ENCODE measurements around the gene GDF15.

GDF15 gene

DNA sequence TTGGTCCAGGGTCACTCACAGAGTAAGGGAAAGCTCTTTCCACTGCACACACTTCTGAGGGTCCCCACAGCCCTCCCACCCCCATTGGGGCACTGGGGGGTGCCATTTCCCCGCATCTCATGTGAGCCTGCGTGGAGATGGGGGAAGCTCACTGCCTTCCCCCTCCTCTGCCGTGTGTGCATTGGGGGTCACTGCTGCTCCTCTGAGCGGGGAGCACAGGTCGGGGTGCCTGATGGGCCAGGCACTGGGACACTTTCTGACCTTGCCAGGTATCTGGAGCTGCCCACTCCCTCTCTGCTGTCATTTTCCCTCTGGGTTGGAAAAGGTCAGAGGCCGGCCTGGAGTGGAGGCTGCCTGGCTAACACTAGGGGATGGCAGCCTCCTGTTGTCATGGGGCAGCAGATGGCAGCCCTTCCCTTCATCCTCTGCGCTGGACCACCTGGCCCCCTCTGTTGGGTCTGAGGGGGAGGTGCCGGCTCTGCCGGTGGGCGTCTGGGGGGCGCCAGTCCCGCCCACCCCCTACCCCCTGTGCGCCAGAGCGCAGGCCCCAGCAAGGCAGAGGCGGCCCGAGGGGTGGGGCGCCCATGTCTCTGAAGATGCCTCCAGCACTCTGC lies 42.3 kb downstream of the GDF15 start:
- Mint-ChIP-seq H3K27me3 (no peaks in the 10 kb centered on the region), H3K4me1 (peaks cover 43% of the 10 kb centered on the region), H3K9me3 (no peaks in the 10 kb centered on the region), H3K4me3 (peak overlapping the region; percentile 66), H3K36me3 (no peaks in the 10 kb centered on the region), H3K27ac (peak overlapping the region; percentile 66)
- ATAC-seq, result no peak

GRCh38 chr19:18428787-18429674 lies 43.1 kb downstream of the GDF15 start:
- Mint-ChIP-seq H3K4me3 (peak overlapping the region; percentile 66), H3K27ac (peak overlapping the region; percentile 66)
- peak; percentile 83 for ATAC-seq

DNA sequence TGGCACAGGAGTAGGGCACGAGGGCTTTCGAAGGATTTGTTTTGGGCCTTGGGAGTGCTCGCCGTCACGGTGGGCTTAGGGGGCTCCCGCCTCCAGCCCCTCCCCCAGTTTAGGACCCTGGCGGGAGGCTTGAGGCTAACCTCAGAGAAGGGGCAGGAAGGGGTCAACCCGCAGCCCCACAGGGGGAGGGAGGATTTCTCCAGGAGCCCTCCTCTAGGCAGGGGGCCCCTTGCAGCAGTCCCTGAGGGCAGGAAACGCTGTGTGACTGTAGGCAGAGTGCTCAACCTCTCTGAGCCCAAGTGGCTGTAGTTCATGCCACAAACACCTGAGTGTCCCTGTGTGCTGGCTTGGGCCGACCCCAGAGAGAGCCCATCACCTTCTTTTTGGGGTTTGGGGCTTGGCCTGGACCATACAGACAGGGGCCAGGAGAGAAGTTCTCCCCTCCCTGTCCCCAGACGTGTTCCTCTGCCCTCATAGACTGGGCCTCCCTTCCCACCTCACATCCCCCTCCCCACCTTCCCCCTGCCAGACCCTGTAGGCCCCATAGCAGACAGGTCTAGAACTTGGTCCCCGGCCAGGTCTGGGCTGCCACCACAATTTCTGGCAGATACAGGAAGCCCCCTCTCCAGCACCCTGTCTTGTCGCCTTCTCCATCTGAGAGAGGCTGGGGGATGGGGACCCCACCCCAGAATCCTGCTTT lies 43.9 kb downstream of the GDF15 start:
- H3K4me1 Mint-ChIP-seq, result peaks cover 43% of the 10 kb centered on the region
- peak overlapping the region; percentile 66 for H3K27ac Mint-ChIP-seq
- no peaks in the 10 kb centered on the region for H3K9me3 Mint-ChIP-seq
- no peak for ATAC-seq
- no peaks in the 10 kb centered on the region for H3K36me3 Mint-ChIP-seq
- H3K4me3 Mint-ChIP-seq, result peak overlapping the region; percentile 46
- no peaks in the 10 kb centered on the region for H3K27me3 Mint-ChIP-seq

More at GRCh38 chr19:18428787-18429674, 43.1 kb downstream of the GDF15 start:
- no peaks in the 10 kb centered on the region for H3K36me3 Mint-ChIP-seq
- peaks cover 41% of the 10 kb centered on the region for H3K4me1 Mint-ChIP-seq
- no peaks in the 10 kb centered on the region for H3K9me3 Mint-ChIP-seq
- no peaks in the 10 kb centered on the region for H3K27me3 Mint-ChIP-seq

DNA sequence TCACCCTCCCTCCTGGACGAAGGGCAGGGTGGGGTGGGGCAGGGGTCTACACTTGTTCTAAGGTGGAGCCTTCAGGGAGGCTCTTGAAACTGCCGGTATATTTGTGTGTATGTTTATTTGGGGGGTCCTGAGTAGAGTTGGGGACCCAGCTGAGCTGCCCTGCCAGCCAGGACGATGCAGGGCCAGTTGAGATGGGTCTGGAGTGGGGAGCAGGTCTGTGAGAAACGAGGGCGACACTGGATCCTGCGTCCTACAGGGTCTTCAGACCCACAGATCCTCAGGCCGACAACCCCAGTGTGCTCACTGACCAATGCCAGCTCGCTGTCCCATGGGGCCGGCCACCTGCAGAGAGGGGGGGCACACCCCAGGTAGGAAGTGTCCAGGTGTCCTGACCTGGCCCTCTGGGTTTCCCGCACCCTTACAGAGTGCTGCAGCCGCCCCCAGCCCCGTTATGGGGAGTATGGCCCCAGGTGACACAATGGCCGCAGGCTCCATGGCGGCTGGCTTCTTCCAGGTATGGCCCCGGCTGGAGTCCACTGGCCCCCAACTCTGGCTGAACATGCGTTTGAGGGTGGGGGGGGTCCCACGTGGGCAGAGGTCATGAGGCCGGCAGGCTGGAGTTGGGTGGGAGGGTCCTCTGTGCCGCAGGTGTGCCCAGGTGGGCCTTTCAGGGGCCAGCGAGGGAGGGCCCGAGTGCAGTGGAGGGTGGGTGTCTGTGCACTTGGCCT lies 44.6 kb downstream of the GDF15 start:
- H3K4me3 Mint-ChIP-seq, result peak overlapping the region; percentile 16
- no peaks in the 10 kb centered on the region for H3K36me3 Mint-ChIP-seq
- no peaks in the 10 kb centered on the region for H3K27me3 Mint-ChIP-seq
- ATAC-seq, result no peak
- peaks cover 44% of the 10 kb centered on the region for H3K4me1 Mint-ChIP-seq
- H3K27ac Mint-ChIP-seq, result no peak overlapping the region
- no peaks in the 10 kb centered on the region for H3K9me3 Mint-ChIP-seq

GRCh38 chr19:18431351-18432197 lies 45.6 kb downstream of the GDF15 start:
- ATAC-seq, result no peak
- H3K36me3 Mint-ChIP-seq, result no peaks in the 10 kb centered on the region
- no peaks in the 10 kb centered on the region for H3K9me3 Mint-ChIP-seq
- H3K4me3 Mint-ChIP-seq, result no peak overlapping the region
- peaks cover 48% of the 10 kb centered on the region for H3K4me1 Mint-ChIP-seq
- H3K27ac Mint-ChIP-seq, result no peak overlapping the region
- H3K27me3 Mint-ChIP-seq, result no peaks in the 10 kb centered on the region

DNA sequence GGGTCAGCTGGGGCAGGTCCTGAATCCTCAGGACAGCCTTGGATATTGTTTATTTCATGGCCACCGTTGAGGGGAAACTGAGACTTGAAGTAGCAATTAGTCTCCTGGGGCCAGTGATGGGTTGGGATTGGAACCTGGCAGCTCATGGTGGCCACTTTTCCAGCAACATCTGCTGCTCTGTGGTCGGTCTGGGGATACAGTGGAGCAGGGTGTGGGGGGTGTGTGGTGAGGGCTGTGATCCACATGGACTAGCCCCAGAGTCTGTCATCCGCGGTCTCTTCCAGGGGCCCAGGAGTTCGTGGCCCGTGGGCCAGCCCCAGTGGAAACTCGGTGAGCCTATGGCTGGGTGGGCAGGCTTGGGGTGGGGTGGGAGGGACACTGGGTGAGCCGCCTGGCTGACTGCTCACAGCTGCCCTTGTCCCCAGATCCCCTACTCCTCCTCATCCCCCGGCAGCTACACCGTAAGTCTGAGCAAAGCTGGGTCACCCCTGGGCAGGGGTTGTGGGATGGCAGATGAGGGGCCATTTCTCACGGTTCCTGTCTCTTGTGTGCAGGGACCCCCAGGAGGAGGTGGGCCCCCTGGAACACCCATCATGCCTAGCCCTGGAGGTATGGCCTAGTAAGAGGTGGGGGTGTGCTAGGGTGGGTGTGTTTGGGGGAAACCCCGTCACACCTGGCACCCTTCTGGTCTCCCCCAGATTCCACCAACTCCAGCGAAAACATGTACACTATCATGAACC lies 46.5 kb downstream of the GDF15 start:
- no peaks in the 10 kb centered on the region for H3K9me3 Mint-ChIP-seq
- H3K36me3 Mint-ChIP-seq, result no peaks in the 10 kb centered on the region
- ATAC-seq, result no peak
- peak overlapping the region; percentile 75 for H3K4me3 Mint-ChIP-seq
- H3K4me1 Mint-ChIP-seq, result peaks cover 48% of the 10 kb centered on the region
- H3K27me3 Mint-ChIP-seq, result no peaks in the 10 kb centered on the region
- H3K27ac Mint-ChIP-seq, result peak overlapping the region; percentile 65

DNA sequence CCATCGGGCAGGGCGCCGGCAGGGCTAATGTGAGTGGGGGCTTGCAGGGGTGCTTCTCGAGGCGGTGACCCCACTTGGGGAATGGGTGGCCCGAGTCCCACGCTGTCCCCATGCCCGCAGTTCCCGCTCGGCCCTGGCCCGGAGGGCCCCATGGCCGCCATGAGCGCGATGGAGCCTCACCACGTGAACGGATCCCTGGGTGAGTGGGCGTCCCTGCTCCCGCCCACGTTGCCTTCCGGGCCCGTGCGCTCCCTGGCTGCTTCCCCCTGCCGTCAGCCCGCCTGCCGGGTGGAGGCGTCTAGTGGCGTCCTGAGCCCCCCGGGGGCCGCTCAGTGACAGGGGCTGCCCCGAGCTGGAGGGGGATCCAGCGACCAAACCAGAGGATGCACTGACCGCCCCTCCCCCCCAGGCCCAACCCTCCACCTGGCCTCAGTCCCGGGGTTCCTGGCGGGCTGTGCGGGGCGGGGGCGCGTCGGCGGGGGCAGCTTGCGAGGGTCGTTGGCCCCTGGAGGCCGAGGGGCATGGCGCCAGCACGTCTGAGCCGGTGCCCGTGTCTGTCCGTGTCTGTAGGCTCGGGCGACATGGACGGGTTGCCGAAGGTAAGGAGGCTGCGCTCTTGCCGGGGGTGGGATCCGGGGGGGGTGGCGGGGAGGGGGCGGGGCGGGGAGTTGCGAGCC lies 47.2 kb downstream of the GDF15 start:
- H3K27me3 Mint-ChIP-seq, result no peaks in the 10 kb centered on the region
- peak overlapping the region; percentile 65 for H3K27ac Mint-ChIP-seq
- H3K4me1 Mint-ChIP-seq, result peaks cover 48% of the 10 kb centered on the region
- peak; percentile 9 for ATAC-seq
- H3K9me3 Mint-ChIP-seq, result no peaks in the 10 kb centered on the region
- H3K36me3 Mint-ChIP-seq, result no peaks in the 10 kb centered on the region
- peak overlapping the region; percentile 75 for H3K4me3 Mint-ChIP-seq

DNA sequence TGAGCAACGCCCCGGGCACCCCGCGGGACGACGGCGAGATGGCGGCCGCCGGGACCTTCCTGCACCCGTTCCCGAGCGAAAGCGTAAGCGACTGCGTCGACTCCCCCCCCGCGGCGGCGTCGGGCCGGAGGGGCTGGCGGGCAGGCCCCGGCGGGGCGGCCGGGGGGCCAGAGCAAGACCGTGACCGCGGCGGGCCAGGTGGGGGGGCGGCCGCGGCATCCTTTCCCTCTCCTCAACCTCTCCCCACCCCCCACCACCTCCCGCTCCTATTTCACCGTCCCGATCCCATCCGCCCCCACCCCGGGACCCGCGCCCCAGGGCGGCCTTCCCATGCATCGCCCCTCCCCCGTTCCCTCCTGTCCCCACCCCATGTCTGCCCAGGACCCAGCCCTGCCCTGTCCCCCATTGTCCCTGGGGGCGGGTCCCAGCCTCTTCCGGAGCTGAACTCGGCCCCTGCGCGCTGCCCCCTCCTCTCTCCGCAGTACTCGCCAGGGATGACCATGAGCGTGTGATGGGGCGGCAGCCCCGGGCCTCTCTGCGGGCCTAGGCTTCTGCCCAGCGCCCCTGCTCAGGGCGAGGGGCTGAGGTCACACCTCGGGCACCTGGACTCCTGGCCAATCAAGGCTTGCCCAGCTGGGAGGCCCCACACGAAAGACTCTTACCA lies 47.9 kb downstream of the GDF15 start:
- peak overlapping the region; percentile 93 for H3K4me3 Mint-ChIP-seq
- no peak for ATAC-seq
- H3K9me3 Mint-ChIP-seq, result no peaks in the 10 kb centered on the region
- H3K36me3 Mint-ChIP-seq, result no peaks in the 10 kb centered on the region
- H3K27ac Mint-ChIP-seq, result peak overlapping the region; percentile 83
- no peaks in the 10 kb centered on the region for H3K27me3 Mint-ChIP-seq
- H3K4me1 Mint-ChIP-seq, result peaks cover 51% of the 10 kb centered on the region

DNA sequence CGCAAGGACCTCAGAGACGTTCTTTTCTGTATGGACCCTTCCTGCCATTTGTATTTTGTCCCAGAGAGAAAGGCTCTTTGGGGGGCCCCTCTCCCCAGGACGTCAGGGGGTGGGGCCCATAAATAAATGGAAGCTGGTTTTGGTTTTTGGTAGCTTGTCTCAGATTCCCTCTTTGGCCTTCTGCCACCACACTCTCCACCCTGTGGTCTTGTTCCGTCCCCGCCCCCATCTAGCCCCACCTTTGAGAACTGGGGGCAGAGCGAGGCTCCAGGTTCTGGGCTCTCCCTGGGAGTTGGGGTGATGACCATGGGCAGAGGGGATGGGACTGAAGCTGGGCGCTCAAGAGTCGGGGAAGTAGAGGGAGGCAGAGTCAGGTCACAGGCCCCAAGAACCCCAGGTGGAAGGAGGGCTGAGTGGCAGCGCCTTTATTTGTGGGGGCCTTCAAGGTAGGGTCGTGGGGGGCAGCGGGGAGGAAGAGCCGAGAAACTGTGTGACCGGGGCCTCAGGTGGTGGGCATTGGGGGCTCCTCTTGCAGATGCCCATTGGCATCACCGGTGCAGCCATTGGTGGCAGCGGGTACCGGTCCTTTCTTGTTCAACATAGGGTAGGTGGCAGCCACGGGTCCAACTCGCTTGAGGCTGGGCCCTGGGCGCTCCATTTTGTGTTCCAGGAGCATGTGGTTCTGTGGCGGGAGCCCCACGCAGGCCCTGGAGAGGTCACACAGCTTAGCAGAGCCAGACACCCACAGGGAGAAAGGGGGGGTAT lies 48.6 kb downstream of the GDF15 start:
- H3K9me3 Mint-ChIP-seq, result no peaks in the 10 kb centered on the region
- no peaks in the 10 kb centered on the region for H3K36me3 Mint-ChIP-seq
- no peak for ATAC-seq
- peak overlapping the region; percentile 93 for H3K4me3 Mint-ChIP-seq
- H3K27ac Mint-ChIP-seq, result peak overlapping the region; percentile 83
- H3K4me1 Mint-ChIP-seq, result peaks cover 53% of the 10 kb centered on the region
- no peaks in the 10 kb centered on the region for H3K27me3 Mint-ChIP-seq

DNA sequence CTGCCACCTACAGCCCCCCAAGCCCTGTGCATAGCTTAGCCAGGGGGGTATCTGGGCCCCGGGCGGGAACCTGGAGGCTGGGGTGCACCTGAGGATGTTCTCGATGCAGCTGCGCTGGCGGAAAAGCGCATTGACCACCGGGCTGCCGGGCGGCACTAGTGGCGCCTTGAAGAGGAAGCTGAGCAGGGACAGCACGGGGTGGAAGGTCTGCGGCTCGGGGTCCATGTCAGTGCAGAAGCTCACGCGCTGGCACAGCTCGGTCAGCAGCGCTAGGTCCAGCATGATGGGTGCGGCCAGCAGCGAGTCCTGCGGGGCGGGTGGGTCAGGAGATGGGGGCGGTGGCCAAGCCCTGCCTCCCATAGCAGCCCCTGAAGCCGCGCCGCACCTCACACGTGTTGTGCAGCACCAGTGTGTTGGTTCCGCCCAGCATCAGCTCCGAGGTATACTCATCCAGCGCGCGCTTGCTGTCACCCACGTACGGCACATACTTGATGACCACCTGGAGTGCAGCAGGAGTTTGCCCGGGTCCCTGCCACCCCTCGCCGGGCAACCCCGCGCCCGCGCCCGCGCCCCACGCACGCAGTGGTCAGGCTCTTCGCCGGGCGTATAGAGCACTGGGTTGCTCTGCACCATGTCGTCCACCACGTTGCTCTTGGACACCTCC lies 49.4 kb downstream of the GDF15 start:
- no peaks in the 10 kb centered on the region for H3K27me3 Mint-ChIP-seq
- no peak overlapping the region for H3K27ac Mint-ChIP-seq
- H3K36me3 Mint-ChIP-seq, result no peaks in the 10 kb centered on the region
- no peak overlapping the region for H3K4me3 Mint-ChIP-seq
- peaks cover 51% of the 10 kb centered on the region for H3K4me1 Mint-ChIP-seq
- no peak for ATAC-seq
- H3K9me3 Mint-ChIP-seq, result no peaks in the 10 kb centered on the region

GRCh38 chr19:18435842-18436670 lies 50.1 kb downstream of the GDF15 start:
- H3K36me3 Mint-ChIP-seq, result no peaks in the 10 kb centered on the region
- no peak overlapping the region for H3K27ac Mint-ChIP-seq

More at GRCh38 chr19:18435842-18436670, 50.1 kb downstream of the GDF15 start:
- no peak for ATAC-seq
- Mint-ChIP-seq H3K4me3 (peak overlapping the region; percentile 72), H3K27me3 (no peaks in the 10 kb centered on the region), H3K9me3 (no peaks in the 10 kb centered on the region), H3K4me1 (peaks cover 54% of the 10 kb centered on the region)
